Esophagus muscularis mucosa (tissue), 4 donors: ENCODE data around the gene RTEL1. TPM values are rescaled to one million over a fixed set of nuclear protein-coding genes. Genes with fewer than 3 reads are reported as not detected.

Experiments used
- DNase-seq: peaks from one replicate; pipeline ENCODE4 v3.0.0-alpha.2; 2017; ENCODE audit errors: extremely low spot score
- H3K27ac ChIP-seq, 4 donors: fragments of 200-600 bp; sonication (generic); replicated peaks in 1 of 4; 1 replicate in 3 of 4; 2 replicates in 1 of 4; pipeline ENCODE4 v1.5.1; 2016 to 2019; ENCODE audit warnings: mild to moderate bottlenecking in 1 of 4
- H3K27me3 ChIP-seq, 4 donors: fragments of 200-600 bp; sonication (generic); one replicate each; pipeline versions ENCODE4 v1.5.1 to v1.6.0; 2016 to 2019
- H3K36me3 ChIP-seq, 4 donors: fragments of 200-600 bp; sonication (generic); one replicate each; pipeline ENCODE4 v1.5.1; 2016 to 2019
- H3K4me1 ChIP-seq, 4 donors: fragments of 200-600 bp; sonication (generic); one replicate each; pipeline ENCODE4 v1.5.1; 2016 to 2019
- H3K4me3 ChIP-seq, 4 donors: fragments of 200-600 bp; sonication (generic); 1 replicate in 2 of 4; 2 replicates in 2 of 4; pipeline ENCODE4 v1.5.1; 2016 to 2019; ENCODE audit warnings: mild to moderate bottlenecking in 4 of 4, moderate library complexity in 1 of 4
- H3K9me3 ChIP-seq, 4 donors: fragments of 200-600 bp; sonication (generic); 1 replicate in 3 of 4; 2 replicates in 1 of 4; pipeline ENCODE4 v1.5.1; 2016 to 2019
- EP300 ChIP-seq: sonication (generic); formaldehyde crosslinking; IDR thresholded peaks from one replicate; pipeline ENCODE4 v1.6.1; 2017; ENCODE audit warnings: antibody characterized with exemption
- POLR2A ChIP-seq: fragments of 450-650 bp; IDR thresholded peaks from one replicate; pipeline ENCODE4 v1.6.1; 2017; ENCODE audit warnings: antibody characterized with exemption, moderate library complexity, mild to moderate bottlenecking, low read depth
- POLR2AphosphoS5 ChIP-seq, 2 donors: sonication (generic); formaldehyde crosslinking; IDR thresholded peaks; one replicate each; pipeline ENCODE4 v1.6.1; 2017; ENCODE audit warnings: antibody characterized with exemption in 2 of 2
- WGBS: methylation state at CpG from one replicate; pipeline ENCODE4 v1.1.5; 2018; 5-methylcytosine and 5-hydroxymethylcytosine counted together
- intact Hi-C: fragments of 100-400 bp; cut with DNase I; formaldehyde crosslinking; loops from one replicate; pipeline ENCODE4 v1.15.1; 2023
- total RNA-seq, 4 donors: library from RNA; depleted of rRNA; stranded (reverse); fragments of >200 nt; gene quantifications; one replicate each; pipeline versions ENCODE4 v1.1.0 to v1.2.1, GENCODE V29; 2016
- TF ChIP-seq, protein P1 (sequence below), 3 experiments: fragments of 200-600 bp in 2 of 3; fragments of 450-650 bp in 1 of 3; sonication (generic) in 2 of 3; IDR thresholded peaks; one replicate each; pipeline ENCODE4 v1.5.1; 2017 to 2019; ENCODE audit warnings: antibody characterized with exemption in 3 of 3, mild to moderate bottlenecking in 2 of 3, moderate library complexity in 1 of 3

The RTEL1 gene
- total RNA-seq, 4 donors from 2014 or later: 8.4 to 13.4 (median 9.6) TPM

DNA sequence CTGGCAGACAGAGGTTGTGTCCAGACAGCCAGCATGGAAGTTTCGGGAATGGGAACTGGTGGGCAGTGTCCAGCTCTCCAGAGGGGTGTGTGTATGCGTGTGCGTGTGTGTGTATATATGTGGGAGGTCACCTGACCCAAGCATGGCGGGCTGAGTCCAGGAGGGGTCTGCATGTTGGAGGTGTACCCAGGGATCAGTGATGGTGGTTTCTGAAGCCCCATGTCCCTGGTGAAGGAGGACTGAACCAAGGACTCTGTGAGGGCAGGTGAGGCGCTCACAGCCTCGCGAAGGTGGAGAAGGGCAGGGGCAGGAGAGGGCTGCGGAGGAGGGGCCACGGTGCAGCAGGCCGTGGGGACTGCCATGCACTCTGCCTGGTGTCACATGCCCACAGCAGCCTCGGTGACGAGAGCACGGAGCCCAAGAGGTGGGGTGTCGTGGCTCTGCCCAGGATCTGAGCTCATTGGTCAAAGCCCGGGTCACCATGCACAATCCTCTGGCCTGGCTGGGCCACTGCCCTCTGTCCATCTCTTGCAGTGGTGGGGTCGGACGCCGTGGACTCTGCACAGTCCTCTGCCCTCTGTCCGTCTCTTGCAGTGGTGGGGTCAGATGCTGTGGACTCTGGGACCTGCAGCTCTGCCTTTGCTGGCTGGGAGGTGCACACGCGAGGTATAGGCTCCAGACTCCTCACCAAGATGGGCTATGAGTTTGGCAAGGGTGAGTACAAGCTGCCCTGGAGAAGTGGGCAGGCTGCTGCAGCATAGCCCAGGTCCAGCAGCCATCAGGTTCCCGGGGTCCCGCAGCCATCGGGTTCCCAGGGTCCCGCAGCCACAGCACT, 76.2 kb downstream of the RTEL1 start:
- TF ChIP-seq POLR2A (no peak), EP300 (no peak), POLR2AphosphoS5 (IDR thresholded peaks at IDR 0.05) (no peak)
- TF ChIP-seq, protein P1, sequence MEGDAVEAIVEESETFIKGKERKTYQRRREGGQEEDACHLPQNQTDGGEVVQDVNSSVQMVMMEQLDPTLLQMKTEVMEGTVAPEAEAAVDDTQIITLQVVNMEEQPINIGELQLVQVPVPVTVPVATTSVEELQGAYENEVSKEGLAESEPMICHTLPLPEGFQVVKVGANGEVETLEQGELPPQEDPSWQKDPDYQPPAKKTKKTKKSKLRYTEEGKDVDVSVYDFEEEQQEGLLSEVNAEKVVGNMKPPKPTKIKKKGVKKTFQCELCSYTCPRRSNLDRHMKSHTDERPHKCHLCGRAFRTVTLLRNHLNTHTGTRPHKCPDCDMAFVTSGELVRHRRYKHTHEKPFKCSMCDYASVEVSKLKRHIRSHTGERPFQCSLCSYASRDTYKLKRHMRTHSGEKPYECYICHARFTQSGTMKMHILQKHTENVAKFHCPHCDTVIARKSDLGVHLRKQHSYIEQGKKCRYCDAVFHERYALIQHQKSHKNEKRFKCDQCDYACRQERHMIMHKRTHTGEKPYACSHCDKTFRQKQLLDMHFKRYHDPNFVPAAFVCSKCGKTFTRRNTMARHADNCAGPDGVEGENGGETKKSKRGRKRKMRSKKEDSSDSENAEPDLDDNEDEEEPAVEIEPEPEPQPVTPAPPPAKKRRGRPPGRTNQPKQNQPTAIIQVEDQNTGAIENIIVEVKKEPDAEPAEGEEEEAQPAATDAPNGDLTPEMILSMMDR (IDR thresholded peaks at IDR 0.05): no peak
- H3K4me1 ChIP-seq: peaks cover 22 to 34% (median 25%) of the 10 kb centered on the region in 4 donors
- H3K36me3 ChIP-seq: peaks cover 23 to 50% (median 47%) of the 10 kb centered on the region in 4 donors
- no peak overlapping the region for H3K4me3 ChIP-seq
- no peaks in the 10 kb centered on the region for H3K9me3 ChIP-seq
- 92% methylated on average over 8 of the region's 25 CpGs for WGBS
- H3K27me3 ChIP-seq: no peaks in the 10 kb centered on the region
- DNase-seq: no peak
- intact Hi-C loops: no loop called here
- H3K27ac ChIP-seq: no peak overlapping the region

DNA sequence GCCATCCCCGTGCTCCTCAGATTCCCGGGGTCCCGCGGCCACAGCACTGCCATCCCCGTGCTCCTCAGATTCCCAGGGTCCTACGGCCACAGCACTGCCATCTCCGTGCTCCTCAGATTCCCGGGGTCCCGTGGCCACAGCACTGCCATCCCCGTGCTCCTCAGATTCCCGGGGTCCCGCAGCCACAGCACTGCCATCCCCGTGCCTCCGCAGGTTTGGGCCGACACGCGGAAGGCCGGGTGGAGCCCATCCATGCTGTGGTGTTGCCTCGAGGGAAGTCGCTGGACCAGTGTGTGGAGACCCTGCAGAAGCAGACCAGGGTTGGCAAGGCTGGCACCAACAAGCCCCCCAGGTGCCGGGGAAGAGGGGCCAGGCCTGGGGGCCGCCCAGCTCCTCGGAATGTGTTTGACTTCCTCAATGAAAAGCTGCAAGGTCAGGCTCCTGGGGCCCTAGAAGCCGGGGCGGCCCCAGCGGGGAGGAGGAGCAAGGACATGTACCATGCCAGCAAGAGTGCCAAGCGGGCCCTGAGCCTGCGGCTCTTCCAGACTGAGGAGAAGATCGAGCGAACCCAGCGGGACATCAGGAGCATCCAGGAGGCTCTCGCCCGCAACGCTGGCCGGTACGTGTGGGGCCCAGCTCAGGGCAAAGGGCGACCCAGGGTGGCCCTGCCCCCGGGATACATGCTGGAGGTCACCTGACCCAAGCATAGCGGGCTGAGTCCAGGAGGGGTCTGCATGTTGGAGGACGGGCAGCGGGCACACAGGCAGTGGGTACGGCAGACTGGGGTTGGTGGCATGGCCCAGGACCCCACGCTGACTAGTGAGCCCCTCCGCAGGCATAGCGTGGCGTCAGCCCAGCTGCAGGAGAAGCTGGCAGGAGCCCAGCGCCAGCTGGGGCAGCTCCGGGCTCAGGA, 77.1 kb downstream of the RTEL1 start:
- H3K27me3 ChIP-seq: no peaks in the 10 kb centered on the region
- intact Hi-C loops: no loop called here
- no peak overlapping the region for H3K27ac ChIP-seq
- peaks cover 22 to 35% (median 25%) of the 10 kb centered on the region in 4 donors for H3K4me1 ChIP-seq
- H3K9me3 ChIP-seq: no peaks in the 10 kb centered on the region
- 95% methylated on average over 43 of the region's 48 CpGs for WGBS
- TF ChIP-seq POLR2AphosphoS5 (IDR thresholded peaks at IDR 0.05): no peak
- TF ChIP-seq, protein P1 (IDR thresholded peaks at IDR 0.05): no peak
- TF ChIP-seq EP300: no peak
- no peak for DNase-seq
- peaks cover 23 to 46% (median 41%) of the 10 kb centered on the region in 4 donors for H3K36me3 ChIP-seq
- no peak overlapping the region for H3K4me3 ChIP-seq

DNA sequence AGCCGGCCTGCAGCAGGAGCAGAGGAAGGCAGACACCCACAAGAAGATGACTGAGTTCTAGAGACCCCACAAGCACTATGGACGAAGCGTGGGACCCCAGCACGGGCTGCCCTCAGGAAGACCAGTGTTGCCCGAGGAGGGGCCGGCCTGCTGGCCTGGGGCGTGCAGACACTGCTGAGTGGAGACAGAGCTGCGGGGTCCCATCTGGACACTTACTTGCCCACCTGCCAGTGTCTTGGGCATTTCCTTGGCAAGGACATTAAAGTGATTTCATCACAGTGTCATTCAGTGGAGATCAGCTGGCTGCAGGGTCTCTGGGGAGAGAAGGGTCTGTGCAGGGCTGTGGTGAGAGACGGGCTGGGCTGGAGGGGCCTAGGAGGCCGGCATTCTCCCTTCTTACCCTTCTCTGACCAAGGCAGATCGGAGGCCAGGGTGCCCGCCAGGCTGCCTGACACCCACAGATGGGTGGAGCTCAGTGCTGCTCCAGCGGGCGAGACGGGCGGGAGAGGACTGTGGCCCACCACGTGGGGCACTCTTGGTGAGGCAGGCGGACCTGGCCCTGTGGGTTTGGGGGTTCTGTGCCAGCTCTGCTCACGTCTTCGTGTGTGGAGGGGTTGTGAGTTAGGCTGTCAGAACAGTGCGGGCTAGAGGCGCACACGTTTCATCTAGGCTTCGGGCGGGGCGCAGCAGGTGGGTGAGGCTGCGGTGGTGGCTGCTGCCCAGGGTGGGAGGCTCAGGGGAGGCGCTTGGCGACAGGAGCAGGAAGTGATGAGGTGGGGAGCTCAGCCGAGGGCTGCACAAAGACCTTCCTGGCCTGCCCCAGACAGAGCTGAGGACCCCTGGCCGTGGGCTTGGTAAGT, 78.0 kb downstream of the RTEL1 start, which contains the start of gene LIME1:
Gene LIME1 (plus strand): TSS at position 806 of the 860 bp plus-strand sequence. CDS start 886 bp downstream, outside the sequence.
- peaks cover 23 to 43% (median 35%) of the 10 kb centered on the region in 4 donors for H3K36me3 ChIP-seq
- peaks cover 26 to 44% (median 34%) of the 10 kb centered on the region in 4 donors for H3K4me1 ChIP-seq
- peak within 1 kb of the TSS; percentile 31 to 64 (median 44) for H3K4me3 ChIP-seq
- peak within 1 kb of the TSS in 1 of 4 donors; percentile 7 for H3K27ac ChIP-seq
- TF ChIP-seq POLR2AphosphoS5 (IDR thresholded peaks at IDR 0.05) (peak in 1 of 2 donors; percentile 13), EP300 (no peak)
- WGBS: 89% methylated on average over 24 of the region's 31 CpGs
- intact Hi-C loops: no loop called here
- no peaks in the 10 kb centered on the region for H3K27me3 ChIP-seq
- no peaks in the 10 kb centered on the region for H3K9me3 ChIP-seq
- DNase-seq: no peak

DNA sequence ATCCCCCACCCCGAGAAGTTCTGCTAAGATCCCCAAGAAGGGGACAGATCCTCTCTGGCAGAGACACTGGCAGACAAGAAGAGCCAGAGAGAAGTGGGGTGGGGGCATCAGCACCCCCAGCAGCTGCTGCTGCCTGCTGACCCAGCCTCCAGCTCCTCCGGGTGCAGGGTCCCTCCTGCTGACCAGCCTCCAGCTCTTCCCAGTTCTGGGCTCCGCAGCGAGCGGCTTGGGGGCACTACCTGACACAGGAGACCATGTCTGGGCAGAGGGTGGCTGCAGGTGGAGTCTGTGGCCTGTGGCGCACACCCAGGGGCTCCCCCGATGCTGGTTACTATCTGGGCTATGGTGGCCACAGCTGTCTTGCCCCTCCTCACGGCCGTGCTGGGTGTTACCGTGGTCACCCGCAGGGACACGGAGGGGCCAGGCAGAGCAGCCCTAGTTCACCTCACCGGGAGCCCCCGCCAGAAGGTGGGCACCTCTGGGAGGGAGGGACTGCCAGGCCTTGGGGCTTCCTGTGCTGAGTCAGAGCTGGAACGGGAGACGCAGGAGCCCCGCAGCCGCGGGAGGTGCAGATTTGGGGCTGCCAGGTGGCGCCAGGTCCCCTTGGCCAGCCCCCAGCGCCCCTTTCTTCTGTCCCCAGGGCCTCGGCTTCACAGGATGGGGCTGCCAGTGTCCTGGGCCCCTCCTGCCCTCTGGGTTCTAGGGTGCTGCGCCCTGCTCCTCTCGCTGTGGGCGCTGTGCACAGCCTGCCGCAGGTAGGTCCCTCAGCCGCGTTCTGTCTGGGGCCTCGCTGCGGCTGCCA, 79.0 kb downstream of the RTEL1 start:
- peaks cover 23 to 50% (median 42%) of the 10 kb centered on the region in 4 donors for H3K36me3 ChIP-seq
- H3K4me1 ChIP-seq: peaks cover 36 to 54% (median 44%) of the 10 kb centered on the region in 4 donors
- H3K9me3 ChIP-seq: no peaks in the 10 kb centered on the region
- WGBS: 44% methylated on average over 20 of the region's 30 CpGs
- peak overlapping the region in 1 of 4 donors; percentile 7 for H3K27ac ChIP-seq
- no peaks in the 10 kb centered on the region for H3K27me3 ChIP-seq
- TF ChIP-seq POLR2A: no peak
- TF ChIP-seq EP300: no peak
- TF ChIP-seq, protein P1 (IDR thresholded peaks at IDR 0.05): no peak
- TF ChIP-seq POLR2AphosphoS5 (IDR thresholded peaks at IDR 0.05): no peak
- intact Hi-C loops: no loop called here
- no peak for DNase-seq
- H3K4me3 ChIP-seq: peak overlapping the region; percentile 31 to 64 (median 44)
